Measurements from ENCODE around the gene TNS1. TPM values are rescaled to one million over a fixed set of nuclear protein-coding genes. Genes with fewer than 3 reads are reported as not detected.
"Not testable (repeated sequence)": the region's sequence is repeated elsewhere in the genome, so short reads cannot be mapped to it uniquely, and the experiment has no call there.

The TNS1 gene
- polyA plus RNA-seq, 1 experiment: 19.7 TPM

GRCh38 chr2:218036371-218036770 lies 33.6 kb upstream of the TNS1 start:
- TF ChIP-seq CTCF (IDR thresholded peaks at IDR 0.05; ENCODE audit: low read depth, low read length): peak; percentile 18; the same call in 1 of the 2 replicates
- ChIA-PET CTCF (interaction anchor here (0.9 to 11.9 kb wide), 2 partner anchors 31 to 248 kb away, joined by 3 to 145 read pairs; no protein-coding TSS in a partner anchor), POLR2A (no interaction called here)
- H3K27me3 ChIP-seq (ENCODE audit: control insufficient read depth, insufficient read depth, low read length): peaks cover 34% of the 10 kb centered on the region
- no peak overlapping the region for H3K27ac ChIP-seq (ENCODE audit: low read depth, low read length)
- no peak for DNase-seq (ENCODE audit: low read depth, low spot score)
- H3K4me3 ChIP-seq (ENCODE audit: low read depth, low read length): no peak overlapping the region
- H3K9me3 ChIP-seq (ENCODE audit: control insufficient read depth, insufficient read depth, low read length): no peaks in the 10 kb centered on the region; the same call in 1 of the 2 replicates

GRCh38 chr2:218035463-218036100 lies 32.8 kb upstream of the TNS1 start:
- no peaks in the 10 kb centered on the region; the same call in 1 of the 2 replicates for H3K9me3 ChIP-seq (ENCODE audit: control insufficient read depth, insufficient read depth, low read length)
- no peak overlapping the region for H3K4me3 ChIP-seq (ENCODE audit: low read depth, low read length)
- no peak overlapping the region for H3K27ac ChIP-seq (ENCODE audit: low read depth, low read length)
- no peak for DNase-seq (ENCODE audit: low read depth, low spot score)
- TF ChIP-seq CTCF (IDR thresholded peaks at IDR 0.05; ENCODE audit: low read depth, low read length): no peak
- ChIA-PET CTCF (interaction anchor here (1.1 to 11.9 kb wide), 3 partner anchors 15 to 247 kb away, joined by 4 to 145 read pairs (median 4); no protein-coding TSS in a partner anchor), POLR2A (no interaction called here)
- peaks cover 34% of the 10 kb centered on the region for H3K27me3 ChIP-seq (ENCODE audit: control insufficient read depth, insufficient read depth, low read length)

- DNase-seq (ENCODE audit: low read depth, low spot score): peak; percentile 23
- H3K9me3 ChIP-seq (ENCODE audit: control insufficient read depth, insufficient read depth, low read length); POLR2A ChIA-PET; H3K27ac ChIP-seq (ENCODE audit: low read depth, low read length): not testable (repeated sequence)
- peaks cover 25% of the 10 kb centered on the region for H3K27me3 ChIP-seq (ENCODE audit: control insufficient read depth, insufficient read depth, low read length)
- peak overlapping the region; percentile 48 for H3K4me3 ChIP-seq (ENCODE audit: low read depth, low read length)
- CTCF ChIA-PET: interaction anchor here (1.0 to 11.9 kb wide), 7 partner anchors 16 to 246 kb away, joined by 3 to 145 read pairs (median 4); no protein-coding TSS in a partner anchor
- peak; percentile 68 for TF ChIP-seq CTCF (IDR thresholded peaks at IDR 0.05; ENCODE audit: low read depth, low read length)
These were observed 31.9 kb upstream of the TNS1 start for GRCh38 chr2:218034497-218035213.

GRCh38 chr2:218033590-218034496 lies 31.0 kb upstream of the TNS1 start:
- H3K4me3 ChIP-seq (ENCODE audit: low read depth, low read length): no peak overlapping the region
- H3K27me3 ChIP-seq (ENCODE audit: control insufficient read depth, insufficient read depth, low read length): peaks cover 20% of the 10 kb centered on the region
- DNase-seq (ENCODE audit: low read depth, low spot score): no peak
- CTCF ChIA-PET: interaction anchor here (0.6 to 11.9 kb wide), 10 partner anchors 17 to 251 kb away, joined by 3 to 145 read pairs (median 4); no protein-coding TSS in a partner anchor
- no peak overlapping the region for H3K27ac ChIP-seq (ENCODE audit: low read depth, low read length)
- H3K9me3 ChIP-seq (ENCODE audit: control insufficient read depth, insufficient read depth, low read length): no peaks in the 10 kb centered on the region; the same call in 1 of the 2 replicates
- TF ChIP-seq CTCF (IDR thresholded peaks at IDR 0.05; ENCODE audit: low read depth, low read length): no peak
- POLR2A ChIA-PET: no interaction called here

Data from AG04450 (cell line).